ENCODE measurements around the gene RAMP1.
A peak's percentile ranks its signal among the peaks of the same experiment; 100 is the strongest.

The RAMP1 gene

GRCh38 chr2:237895544-237896506, 36.4 kb downstream of the RAMP1 start:
- no peak for DNase-seq

DNA sequence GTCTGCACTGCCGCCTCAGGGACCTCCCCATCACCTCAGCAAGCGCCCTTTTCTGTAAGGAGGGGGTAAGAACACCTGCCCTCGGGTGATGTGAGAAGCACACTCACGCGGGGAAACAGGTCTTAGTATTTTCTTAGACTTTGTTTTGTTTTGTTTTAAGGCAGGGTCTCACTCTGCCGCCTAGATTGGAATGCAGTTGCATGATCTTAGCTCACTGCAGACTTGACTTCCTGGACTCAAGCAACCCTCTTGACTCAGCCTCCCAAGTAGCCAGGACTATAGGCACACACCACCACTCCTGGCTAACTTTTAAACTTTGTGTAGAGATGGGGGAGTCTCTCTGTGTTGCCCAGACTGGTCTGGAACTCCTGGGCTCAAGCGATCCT, 37.1 kb downstream of the RAMP1 start:
- DNase-seq = no peak

DNA sequence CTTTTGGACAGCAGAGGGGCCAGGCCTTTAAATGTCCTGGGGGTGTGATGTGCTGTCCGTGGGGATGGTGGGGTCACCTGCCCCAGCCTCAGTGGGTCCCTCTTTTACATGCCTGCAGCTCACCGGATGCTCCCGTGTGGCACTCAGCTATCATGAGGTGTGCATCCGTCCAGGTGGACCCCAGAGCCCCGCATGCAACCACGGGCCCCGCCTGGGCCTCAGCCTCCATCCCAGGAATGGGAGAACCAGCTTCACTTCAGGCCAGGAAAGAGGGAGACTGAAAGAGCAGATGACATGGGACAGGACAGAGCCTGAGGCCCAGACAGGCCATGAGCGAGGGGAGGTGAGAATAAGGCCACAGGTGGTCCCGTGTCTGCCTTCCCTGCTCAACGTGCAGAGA, 37.5 kb downstream of the RAMP1 start:
- no peak for DNase-seq

DNA sequence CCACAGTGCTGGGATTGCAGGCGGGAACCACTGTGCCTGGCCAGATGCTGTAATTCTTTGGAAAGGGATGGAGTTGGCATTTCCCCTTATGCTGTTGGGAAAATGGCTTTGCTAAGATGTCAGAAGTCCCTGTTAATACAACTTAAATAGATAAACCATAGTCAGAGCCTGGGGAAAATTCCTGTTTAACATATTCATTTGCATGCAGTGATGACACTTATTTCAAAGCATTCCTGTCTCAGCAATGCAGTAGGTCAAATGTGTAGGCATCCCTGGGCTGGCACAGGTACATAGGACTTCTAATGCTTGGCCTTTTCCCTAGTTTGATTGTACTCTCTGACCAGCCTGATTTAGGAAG, 38.6 kb downstream of the RAMP1 start:
- DNase-seq = peak in 1 of 4 experiments; percentile 19

DNA sequence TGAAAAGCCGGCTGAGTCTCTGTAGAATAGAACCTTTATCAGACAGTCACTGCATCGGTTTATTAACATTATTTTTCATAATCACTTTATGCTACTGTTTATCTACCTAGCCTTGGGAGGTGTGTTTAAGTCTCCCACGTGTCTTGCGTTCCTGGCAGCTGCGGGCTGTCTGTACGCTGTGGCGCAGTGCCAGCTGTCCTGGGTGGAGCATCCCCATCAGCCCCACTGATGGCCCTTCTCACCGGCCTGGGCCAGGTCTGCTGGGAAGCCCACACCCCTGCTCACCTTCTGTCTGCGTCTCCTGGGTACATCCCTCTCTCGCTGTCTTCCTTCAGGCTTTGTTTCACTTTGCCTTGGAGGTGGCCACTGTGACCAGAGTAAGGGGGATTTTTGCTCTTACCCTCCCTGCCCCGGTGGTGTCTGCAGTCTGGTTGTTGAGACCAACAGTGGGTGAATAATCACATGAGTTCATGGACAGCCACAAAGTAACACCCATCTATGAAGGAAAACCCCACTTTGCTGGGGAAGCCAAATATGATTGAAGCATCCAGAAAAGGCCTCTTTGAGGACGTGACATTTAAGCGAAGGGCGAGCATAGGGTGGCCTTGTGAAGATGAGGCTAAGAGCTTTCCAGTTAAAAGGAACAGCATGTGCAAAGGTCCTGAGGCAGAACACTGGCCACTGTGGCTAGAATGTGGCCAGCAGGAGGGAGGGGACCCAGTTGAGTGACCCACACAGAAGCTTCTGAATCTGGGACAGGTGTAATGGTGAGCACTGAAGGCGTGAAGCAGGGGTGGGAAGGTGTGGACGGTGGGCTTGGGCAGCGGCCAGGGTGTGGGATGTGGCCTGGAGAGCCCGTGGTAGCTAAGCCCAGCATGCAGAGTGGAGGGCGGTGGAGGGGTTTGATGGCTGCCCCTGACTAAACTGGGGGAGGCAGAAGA, 41.7 kb downstream of the RAMP1 start:
- DNase-seq = no peak

DNA sequence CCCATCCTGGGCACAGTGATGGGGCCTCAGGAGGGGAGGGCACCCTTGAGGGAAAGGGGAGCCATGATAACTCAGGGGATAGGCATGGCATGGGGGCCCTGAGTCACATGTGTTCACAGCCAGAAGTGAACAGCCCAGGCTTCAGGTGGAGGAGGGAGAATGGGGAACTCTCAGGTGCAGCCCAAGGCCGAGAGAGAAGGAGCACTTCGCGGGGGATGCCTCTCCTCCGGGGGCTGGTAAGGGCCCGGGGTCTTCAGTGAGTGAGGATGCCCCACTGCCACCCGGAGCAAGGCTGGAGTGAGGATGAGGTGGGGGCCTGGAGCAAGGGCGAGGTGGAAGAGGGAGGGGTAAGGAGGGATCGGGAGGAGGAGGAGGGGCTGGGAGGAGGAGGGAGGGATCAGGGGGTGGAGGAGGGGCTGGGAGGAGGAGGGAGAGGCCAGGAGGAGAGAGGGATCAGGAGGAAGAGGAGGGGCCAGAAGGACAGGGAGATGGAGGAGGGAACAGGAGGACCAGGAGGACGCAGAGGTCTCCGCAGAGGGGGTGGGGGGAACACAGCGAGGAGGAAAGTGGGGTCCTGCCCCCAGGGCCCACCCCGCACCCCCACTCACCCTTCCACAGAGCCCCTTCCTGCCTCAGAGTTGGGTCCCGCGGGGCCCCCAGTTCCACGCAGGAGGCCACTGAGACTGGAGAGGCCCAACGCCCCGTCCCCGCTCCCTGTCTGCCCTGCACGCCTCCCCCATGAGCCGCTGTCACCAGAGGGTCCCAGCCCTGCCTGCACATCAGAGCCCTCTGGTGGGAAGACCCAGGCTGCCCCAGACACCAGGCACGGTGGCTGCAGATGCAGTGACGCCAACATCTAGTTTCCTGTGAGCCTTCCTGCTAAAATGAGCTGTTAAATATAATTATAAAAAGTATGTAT, 42.8 kb downstream of the RAMP1 start:
- DNase-seq = no peak

DNA sequence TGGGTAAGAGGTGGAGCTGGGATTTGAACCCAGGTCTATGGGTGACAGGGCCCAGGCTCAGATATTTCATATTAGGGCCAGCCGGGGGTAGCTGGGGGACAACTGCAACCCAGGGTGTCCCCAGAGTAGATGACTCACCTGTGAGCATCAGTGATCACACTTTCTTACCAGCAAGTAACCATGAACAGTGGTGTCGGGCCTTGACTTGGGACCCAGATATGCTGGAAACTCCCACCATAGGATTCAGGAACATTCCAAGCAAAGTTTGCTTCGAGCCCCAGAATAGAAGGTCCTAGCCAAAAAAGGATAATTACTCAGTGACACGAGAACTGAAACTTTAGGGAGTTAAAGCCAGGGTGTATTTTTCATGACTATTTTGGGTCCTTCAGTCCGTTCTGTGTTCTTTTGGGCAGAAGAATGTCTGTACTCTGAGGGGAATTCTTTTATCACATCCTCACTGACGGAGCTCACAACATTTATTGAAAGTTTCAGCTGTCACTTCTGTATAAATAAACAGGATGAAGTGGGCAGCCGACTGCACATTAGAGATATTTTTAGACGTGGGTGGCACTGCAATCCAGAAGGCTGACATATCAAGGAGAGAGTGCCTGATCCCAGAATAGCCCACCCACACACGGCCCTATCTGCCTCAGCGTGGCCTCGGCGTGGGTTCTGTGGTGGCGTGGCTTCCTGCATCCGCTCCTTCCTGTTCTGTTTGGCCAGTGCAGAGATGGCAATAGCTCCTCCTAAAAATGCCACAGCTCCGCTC, 45.6 kb downstream of the RAMP1 start:
- peak; percentile 95 to 97 (median 95) for DNase-seq

- DNase-seq = no peak
Observed at GRCh38 chr2:237907144-237907543, 47.7 kb downstream of the RAMP1 start.

GRCh38 chr2:237909075-237909695, 49.8 kb downstream of the RAMP1 start:
- no peak for DNase-seq

GRCh38 chr2:237909801-237910475, 50.5 kb downstream of the RAMP1 start:
- no peak for DNase-seq

GRCh38 chr2:237910576-237911362, 51.3 kb downstream of the RAMP1 start:
- DNase-seq = no peak

DNA sequence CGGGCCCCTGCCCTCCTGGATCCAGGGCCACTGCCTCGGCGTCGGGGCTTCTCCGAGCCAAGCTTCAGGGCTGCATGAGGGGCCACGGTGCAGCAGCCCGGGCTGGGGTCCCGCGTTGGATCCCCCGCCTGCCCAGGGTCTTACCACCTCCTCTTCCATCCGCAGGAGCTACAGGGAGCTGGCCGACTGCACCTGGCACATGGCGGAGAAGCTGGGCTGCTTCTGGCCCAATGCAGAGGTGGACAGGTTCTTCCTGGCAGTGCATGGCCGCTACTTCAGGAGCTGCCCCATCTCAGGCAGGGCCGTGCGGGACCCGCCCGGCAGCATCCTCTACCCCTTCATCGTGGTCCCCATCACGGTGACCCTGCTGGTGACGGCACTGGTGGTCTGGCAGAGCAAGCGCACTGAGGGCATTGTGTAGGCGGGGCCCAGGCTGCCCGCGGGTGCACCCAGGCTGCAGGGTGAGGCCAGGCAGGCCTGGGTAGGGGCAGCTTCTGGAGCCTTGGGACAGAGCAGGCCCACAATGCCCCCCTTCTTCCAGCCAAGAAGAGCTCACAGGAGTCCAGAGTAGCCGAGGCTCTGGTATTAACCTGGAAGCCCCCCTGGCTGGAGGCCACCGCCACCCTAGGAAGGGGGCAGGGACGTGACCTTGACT, 52.1 kb downstream of the RAMP1 start:
- no peak for DNase-seq

- no peak for DNase-seq
Observed at GRCh38 chr2:237912271-237913192, 53.1 kb downstream of the RAMP1 start.

DNA sequence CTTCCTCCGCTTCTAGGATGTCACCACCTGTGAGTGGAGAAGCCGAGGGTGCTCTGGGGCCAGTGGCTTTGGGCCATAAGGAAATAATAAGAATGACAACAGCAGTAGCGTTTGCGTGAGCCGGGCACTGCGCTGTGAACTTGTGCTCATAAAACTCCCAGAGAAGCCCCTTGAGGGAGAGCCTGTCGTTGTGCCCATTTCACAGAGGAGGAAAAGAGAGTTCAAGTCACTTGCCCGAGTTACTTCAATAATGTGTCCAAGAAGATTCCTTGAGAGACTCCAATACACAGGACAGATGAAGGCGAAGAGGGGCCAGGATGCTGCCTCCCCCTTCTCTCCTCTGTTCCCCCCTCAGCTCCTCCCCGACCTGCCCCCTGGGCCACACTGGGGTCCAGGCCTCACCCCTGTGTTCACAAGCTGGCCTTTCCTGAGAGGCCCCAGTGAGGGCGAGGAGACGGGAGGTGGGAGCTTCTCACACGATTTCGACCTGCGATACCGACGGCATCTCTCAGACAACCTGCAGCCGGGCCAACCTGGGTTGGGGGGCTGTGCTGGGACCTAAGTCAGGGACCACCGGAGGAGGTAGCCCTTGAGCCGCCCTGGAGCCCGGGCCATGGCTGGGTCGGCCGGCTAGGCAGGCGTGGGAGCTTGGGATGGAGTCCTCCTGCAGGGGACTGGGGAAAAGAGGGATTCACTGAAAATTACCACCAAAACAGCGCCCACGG, 53.9 kb downstream of the RAMP1 start:
- DNase-seq = no peak

GRCh38 chr2:237915576-237915975, 56.2 kb downstream of the RAMP1 start:
- DNase-seq = no peak

DNA sequence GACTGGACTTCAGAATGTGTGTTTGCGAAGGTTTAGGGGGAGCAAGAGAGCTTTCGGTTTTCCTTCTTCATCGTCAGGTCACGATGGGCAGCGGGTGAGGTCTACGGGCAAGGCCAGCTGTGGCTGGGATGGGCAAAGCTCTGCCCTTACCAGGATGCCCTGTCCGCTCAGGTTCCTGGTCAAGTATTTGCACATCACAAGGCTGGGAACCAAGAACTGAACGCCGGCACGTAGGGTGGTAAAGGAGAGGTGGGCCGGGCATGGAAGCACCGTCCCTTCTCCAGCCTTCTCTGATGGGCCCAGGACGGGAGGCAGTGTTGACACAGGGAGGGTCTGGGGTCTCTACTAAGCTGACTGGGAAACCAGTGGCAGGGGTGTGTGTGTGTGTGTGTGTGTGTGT, 56.9 kb downstream of the RAMP1 start:
- DNase-seq = no peak

GRCh38 chr2:237917696-237918374, 58.4 kb downstream of the RAMP1 start:
- DNase-seq = no peak
